ENCODE data around the gene NR2C2AP.

Gene NR2C2AP

GRCh38 chr19:19212916-19213315 lies 9.7 kb upstream of the NR2C2AP start:
- no peak overlapping the region for H3K4me3 ChIP-seq (ENCODE audit: low read depth, low read length)
- ChIA-PET POLR2A (no interaction called here), CTCF (no interaction called here)
- no peak for TF ChIP-seq CTCF (IDR thresholded peaks at IDR 0.05; ENCODE audit: insufficient read depth, low read length, missing control alignments)
- no peak for DNase-seq (ENCODE audit: low read depth, low spot score)

- TF ChIP-seq CTCF (IDR thresholded peaks at IDR 0.05; ENCODE audit: insufficient read depth, low read length, missing control alignments), result no peak
- ChIA-PET POLR2A (no interaction called here), CTCF (interaction anchor here (1.3 kb wide), 1 partner anchor 15 kb away, joined by 3 read pairs; no protein-coding TSS in a partner anchor)
- DNase-seq (ENCODE audit: low read depth, low spot score), result no peak
- H3K4me3 ChIP-seq (ENCODE audit: low read depth, low read length), result no peak within 1 kb of the TSS
These were observed 8.5 kb upstream of the NR2C2AP start, which contains the start of gene NCAN for GRCh38 chr19:19211499-19212420. NCAN (plus strand) TSS chr19:19211958; CDS start chr19:19216954, 4,996 bp downstream.

- TF ChIP-seq CTCF (IDR thresholded peaks at IDR 0.05; ENCODE audit: insufficient read depth, low read length, missing control alignments), result no peak
- H3K4me3 ChIP-seq (ENCODE audit: low read depth, low read length), result no peak overlapping the region
- DNase-seq (ENCODE audit: low read depth, low spot score), result no peak
- ChIA-PET CTCF (no interaction called here), POLR2A (no interaction called here)
These were observed 6.2 kb upstream of the NR2C2AP start for GRCh38 chr19:19209372-19209771.

- ChIA-PET CTCF (no interaction called here), POLR2A (no interaction called here)
- no peak for TF ChIP-seq CTCF (IDR thresholded peaks at IDR 0.05; ENCODE audit: insufficient read depth, low read length, missing control alignments)
- no peak for DNase-seq (ENCODE audit: low read depth, low spot score)
- no peak overlapping the region for H3K4me3 ChIP-seq (ENCODE audit: low read depth, low read length)
These were observed 4.7 kb upstream of the NR2C2AP start for GRCh38 chr19:19207637-19208572.

- POLR2A ChIA-PET, result no interaction called here
- CTCF ChIA-PET, result interaction anchor here (0.8 kb wide), 1 partner anchor 61 kb away, joined by 4 read pairs; no protein-coding TSS in a partner anchor
- DNase-seq (ENCODE audit: low read depth, low spot score), result no peak
These were observed 3.7 kb upstream of the NR2C2AP start for GRCh38 chr19:19206938-19207337.

More at GRCh38 chr19:19206938-19207337, 3.7 kb upstream of the NR2C2AP start:
- H3K4me3 ChIP-seq (ENCODE audit: low read depth, low read length), result no peak overlapping the region
- no peak for TF ChIP-seq CTCF (IDR thresholded peaks at IDR 0.05; ENCODE audit: insufficient read depth, low read length, missing control alignments)

Measured in AG04449 (cell line).